NB4 (cell line): ENCODE measurements around the gene NCAM2.

Experiments used
- CTCF ChIP-seq: IDR thresholded peaks from one replicate; pipeline ENCODE4 v1.5.1; 2012; ENCODE audit warnings: low read depth, low read length
- MAX ChIP-seq: IDR thresholded peaks from 2 replicates; pipeline ENCODE4 v1.6.1; 2011; ENCODE audit warnings: low read depth, low read length
- POLR2A ChIP-seq: IDR thresholded peaks from 2 replicates; pipeline ENCODE4 v1.6.1; 2011; ENCODE audit warnings: mild to moderate bottlenecking; ENCODE audit not compliant: insufficient read length; ENCODE audit errors: extremely low read depth

GRCh38 chr21:21067375-21067774 lies 69.2 kb downstream of the NCAM2 start:
- TF ChIP-seq CTCF (no peak), POLR2A (no peak), MAX (no peak)
